Measurements from ENCODE around the gene SELP.
A peak's percentile ranks its signal among the peaks of the same experiment; 100 is the strongest.

Gene SELP

DNA sequence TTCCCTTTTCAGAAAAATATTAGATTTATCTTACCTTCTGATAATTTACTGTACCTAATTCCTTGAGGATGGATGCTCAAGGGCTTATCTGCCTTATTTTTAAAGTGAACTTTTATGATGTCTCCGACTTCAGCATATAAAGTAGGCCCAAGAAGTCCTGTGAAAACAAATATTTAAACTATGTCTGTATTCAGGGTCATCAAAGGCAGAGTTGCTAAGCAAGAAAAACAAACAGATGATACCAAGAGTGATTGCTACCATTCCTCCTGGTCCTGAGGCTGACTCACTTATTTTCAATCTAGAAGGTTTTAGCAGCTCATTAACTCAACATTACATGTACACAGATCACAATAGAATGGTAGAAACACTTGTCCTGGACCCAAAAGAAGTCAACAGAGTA, 57.7 kb downstream of the SELP start:
- DNase-seq: peak in 1 of 2 donors; percentile 41

DNA sequence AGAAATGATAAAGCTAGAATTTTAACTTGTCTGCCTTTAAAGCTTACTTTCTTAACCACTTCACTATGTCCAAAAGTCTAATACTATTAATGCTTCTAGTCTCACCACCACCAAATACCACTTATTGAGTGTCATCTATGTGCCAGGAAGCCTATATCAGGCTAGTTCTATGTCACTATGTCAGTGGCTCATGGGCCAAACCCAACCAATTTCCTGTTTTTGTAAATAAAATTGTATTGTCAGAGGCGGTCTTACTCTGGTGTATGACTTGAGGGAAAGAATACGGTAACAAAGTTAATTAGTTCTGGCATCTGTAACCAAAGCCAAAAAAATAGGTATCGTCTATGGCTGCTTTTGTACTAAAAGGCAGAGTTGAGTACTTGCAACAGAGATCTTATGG, 58.5 kb downstream of the SELP start:
- peak in 1 of 2 donors; percentile 39 for DNase-seq

DNA sequence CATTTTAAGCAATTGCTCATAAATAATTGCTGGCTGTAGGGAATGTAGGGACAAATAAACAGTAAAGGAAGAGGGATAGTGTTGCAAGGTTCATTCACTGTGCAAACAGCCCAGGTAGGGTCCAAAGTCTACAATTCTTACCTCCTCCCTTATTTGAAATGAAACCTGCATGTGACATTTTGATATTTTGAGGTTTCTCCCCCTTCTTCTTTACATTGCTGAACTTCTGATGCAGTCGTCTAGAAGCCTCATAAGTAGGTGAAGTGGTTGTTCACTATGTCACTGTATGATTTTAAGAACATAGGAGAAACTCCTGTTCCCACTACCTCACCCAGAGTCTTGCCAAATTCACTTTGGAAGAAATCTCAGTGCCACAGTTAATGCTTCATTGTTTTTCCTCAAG, 59.8 kb downstream of the SELP start:
- DNase-seq: no peak

DNA sequence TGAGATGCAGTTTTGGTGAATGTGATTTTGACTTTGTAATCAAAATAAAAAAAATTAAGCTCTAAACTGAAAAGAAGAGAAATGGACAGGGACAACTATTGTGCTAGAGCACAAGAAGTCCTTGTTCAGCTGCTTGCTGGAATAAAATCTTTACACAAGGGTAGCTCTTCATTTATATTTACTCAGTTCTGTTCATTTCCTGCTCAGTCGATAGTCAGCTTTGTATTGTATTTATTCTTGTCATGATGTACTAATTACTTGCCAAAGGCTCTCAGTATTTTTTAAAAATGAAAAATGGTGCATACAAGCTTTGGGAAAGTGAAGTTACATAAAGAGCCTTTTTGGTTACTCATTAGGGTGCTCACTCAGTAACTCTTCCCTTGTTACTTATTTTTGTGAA, 61.4 kb downstream of the SELP start:
- DNase-seq: no peak

DNA sequence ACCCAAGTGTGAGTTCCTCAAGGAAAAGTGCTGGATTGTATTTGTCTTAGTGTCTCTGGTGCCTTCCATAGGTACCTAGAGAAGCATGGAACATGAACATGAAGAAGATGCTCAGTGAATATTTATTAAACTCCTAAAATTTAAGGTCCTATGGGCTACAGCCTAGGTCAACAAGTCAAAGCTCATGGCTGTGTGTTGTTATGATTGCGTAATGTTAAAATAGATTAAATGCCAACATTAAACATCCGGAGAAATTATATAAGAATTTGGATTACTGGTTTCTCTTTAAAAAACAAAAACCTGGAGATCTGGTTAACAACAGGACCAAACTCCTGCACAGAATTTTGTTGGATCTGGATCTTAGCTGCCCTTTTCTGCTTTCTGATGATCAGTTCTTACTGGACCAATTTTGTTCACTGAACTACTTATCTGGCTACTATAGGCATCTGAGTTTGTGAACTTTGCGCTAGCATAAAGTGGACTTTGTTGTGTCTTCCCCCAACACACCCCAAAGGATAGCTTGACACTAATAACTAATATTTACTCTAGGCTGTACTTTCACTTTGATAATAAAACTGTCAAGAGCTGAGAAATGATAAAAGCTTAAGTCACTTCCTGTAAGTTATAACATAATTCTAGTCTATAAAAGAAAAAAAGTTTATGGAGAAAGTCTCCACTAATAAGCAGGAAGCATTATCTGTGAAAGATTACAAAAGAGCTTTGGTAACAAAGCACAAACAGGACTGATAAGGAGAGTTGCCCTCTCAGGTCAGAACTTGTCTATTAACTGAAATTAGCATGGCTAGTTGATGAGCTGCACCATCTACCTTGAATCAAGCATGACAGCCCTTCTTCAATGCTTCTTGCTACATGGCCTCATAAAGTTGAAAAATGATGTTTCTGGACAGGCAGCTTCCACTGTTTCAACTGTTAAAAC, 64.3 kb downstream of the SELP start:
- no peak for DNase-seq

DNA sequence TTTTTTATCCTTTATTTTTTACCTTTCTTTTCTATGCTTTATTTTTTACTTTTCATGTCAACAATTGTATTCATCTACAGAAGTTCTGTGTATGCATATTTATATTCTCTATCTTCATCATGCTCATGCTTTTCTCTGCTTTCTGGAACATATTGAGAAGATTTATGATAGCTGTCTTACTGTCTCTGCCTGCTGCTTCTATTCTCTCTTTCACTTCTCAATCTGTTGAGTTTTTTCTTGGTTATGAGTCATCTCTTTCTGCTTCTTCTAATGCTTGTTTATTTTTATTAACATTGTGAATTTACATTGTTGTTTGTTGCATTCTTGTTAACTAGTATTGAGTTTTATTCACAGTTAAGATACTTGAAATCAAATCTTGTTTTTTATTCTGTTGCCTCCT, 66.3 kb downstream of the SELP start:
- no peak for DNase-seq

DNA sequence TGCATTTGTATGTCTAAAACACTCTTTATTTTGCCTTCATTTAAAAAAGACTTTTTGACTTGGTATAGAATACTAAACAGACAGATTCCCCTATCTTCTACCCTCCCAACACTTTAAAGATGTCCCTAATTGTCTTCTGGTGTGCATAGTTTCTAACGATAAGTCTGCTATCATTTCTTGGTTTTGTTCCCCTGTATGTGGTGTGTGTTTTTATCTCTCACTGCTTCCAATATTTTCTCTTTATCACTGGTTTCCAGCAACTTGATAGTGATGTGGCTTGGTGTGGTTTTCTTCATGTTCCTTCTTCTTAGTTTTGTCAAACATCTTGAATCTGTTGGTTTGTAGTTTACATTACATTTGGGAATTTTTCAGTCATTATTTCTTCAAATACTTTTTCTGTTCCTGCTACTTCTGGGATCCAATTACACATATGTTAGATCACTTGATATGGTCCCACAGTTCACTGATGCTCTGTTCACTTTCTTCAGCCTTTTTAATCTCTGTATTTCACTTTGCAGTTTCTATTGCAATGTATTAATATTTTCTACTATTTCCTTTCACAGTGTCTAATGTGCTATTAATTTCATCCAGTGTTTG, 66.8 kb downstream of the SELP start:
- no peak for DNase-seq

DNA sequence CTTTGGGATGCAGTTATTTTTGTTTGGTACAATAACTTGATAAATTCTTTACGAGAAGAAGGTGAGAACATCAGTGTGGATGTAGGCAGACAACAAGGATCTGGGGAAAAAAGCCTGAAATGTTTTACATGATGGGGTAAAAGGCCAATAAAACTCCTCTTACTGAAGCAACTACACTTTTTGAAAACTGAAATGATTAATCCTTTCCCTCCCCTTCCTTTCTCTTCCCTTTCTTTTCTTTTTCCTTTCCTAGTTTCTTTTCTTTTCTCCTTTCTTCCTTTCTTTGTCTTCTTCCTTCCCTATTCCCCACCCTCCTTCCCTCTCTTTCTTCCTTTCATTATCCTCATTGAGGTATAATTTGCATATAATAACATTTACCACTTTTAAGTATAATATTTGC, 68.2 kb downstream of the SELP start:
- no peak for DNase-seq

DNA sequence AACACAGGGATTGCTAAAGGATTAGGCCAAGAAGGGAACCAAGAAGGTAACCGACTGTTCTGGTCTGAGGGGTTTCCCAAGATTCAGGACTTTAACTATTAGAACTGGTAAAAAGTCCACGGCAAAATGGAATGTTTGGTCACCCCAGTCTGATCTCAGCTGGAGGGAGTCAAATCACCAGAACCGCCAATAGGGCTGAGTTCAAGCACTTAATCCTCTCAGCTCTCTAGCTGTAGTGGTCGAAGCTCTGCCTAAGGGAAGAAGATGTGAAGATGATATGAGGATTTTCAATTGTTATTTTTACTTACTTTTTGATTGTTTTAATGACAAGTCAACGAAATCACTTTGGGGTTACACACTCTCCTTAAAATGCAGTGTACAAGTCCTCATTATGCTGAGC, 72.8 kb downstream of the SELP start:
- DNase-seq: no peak

DNA sequence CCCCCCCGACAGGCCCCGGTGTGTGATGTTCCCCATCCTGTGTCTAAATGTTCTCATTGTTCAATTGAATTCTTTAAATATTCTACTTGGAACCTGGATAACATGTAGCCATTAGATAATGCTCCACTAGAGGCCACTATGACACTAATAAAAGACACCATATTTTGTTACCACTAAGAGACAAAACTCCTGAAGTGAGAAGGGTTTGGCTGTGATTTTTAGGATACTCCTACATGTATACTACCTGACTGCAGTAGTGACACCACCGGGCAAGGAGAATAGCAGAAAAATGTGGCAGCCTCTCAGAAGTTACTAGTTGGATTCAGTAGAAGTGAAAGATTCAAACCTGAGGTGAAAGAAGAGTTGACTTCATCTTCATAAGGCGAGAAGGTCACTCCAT, 79.6 kb downstream of the SELP start:
- peak in 1 of 2 donors; percentile 68 for DNase-seq

DNA sequence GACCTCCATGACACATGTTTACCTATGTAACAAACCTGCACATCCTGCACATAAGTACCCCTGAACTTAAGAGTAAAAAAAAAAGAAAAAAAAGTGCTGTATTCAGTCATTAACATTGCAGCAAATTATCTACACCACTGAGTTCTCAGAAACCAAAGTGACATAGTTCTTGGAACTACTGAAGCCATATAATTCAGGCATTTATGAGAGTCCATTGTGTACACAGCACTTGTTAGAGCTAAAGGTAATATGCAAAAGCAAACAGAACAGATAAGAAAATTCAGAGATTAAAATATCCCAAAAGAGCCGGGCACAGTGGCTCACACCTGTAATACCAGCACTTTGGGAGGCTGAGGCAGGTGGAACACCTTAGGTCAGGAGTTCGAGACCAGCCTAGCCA, 81.6 kb downstream of the SELP start:
- no peak for DNase-seq

DNA sequence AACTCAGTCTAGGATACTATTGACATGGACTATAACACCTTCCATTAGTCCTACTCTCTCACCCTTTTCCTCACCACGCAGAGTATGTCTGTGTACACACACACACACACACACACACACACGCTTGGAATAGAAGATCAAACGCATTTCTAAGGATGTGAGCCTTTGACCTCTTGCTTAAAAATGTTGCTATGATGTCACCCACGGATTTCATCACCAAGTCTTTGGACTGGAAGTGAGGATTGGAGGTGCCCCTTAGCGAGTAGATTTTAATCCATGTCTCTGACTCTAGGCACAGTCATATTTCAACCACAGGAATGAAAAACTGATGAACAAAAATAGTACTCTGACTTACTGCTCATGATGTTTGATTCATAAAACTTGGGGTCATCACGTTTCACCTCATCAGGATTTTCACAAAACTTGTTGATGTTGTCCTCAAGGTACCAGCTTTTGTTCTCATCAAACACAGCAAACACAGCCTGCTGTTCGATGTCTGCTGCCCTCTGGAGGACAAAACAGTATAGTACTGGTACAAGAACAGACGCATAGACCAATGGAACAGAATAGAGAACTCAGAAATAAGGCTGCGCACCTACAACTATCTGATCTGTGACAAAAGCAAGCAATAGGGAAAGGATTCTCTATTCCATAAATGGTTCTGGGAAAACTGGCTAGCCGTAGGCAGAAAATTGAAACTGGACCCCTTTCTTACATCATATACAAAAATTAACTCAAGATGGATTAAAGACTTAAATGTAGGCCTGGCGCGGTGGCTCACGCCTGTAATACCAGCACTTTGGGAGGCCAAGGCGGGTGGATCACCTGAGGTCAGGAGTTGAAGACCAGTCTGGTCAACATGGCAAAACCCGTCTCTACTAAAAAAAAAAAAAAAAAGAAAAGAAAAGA, 83.6 kb downstream of the SELP start:
- peak; percentile 59 to 82 for DNase-seq

DNA sequence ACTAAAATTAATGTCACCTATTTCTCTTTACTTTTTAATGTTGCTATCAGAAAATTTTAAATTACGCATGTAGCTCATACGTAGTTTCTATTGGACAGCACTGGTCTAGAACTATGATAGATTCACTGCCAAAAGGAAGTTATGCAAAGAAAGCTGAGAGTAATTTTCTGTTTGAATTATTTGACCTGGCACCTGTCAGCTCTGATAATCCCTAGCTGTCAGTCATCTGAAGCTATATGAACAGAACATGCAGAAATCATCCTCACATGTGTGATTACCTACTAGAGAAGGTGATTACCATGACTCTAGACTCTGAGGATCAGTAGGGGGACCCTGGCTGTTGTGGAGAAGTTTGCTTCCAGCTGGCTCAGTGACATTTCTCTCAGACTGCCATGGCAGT, 84.5 kb downstream of the SELP start:
- DNase-seq: no peak

DNA sequence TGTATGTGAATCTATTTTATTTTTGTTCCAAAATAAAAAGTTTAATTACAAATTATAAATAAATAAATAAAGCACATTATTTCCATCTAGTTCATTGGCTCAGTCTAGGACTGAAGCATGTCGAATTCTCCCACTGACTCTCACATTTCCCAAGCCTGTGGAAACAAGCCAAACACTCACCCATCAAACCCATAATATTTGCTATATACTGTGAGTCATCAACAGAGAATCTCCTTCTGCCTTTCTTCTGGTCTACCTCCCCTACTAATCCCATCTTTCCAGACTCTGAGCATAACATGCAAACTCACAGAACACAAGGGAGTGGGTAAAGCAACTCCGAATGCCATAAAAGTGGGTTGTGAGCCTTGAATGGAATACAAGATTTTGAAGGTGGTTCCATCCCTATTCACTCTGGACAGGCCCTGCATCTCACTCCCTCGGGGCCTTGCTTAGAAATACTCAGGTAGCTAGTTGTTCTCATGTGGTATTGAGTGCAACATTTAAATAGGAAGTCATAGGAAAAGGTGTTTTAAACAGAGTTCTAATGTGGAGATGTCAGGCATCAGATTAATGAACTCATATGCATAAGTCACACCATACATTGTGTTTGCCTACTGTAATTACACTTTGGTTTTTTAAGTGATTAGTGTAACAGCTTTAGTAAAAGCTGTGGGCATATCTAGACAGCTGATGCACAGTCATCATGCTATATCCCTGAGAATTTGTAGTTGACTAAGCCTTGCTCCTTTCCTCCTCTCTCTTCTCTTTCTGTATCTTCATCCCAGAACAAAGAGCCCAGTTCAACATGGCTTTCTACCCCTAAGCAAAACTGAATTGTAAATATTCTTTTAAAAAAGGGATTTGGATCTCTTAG, 90.7 kb downstream of the SELP start:
- DNase-seq: no peak

All from CD4-positive, alpha-beta T cell treated with Interleukin-4 for 1 hour (primary cell).